ENCODE data around the gene KNL1.
"Not testable (repeated sequence)": the region's sequence is repeated elsewhere in the genome, so short reads cannot be mapped to it uniquely, and the experiment has no call there.

Gene KNL1

GRCh38 chr15:40593588-40594428, at the start of gene KNL1:
Gene KNL1, plus strand, starts transcription at chr15:40594249. Its CDS starts 8,683 bp downstream, at chr15:40602932.
- DNase-seq = peak; percentile 82

GRCh38 chr15:40545457-40545856, 48.6 kb upstream of the KNL1 start:
- no peak for DNase-seq

- no peak for DNase-seq
Measured at GRCh38 chr15:40548610-40549009, 45.4 kb upstream of the KNL1 start.

- no peak for DNase-seq
Measured at GRCh38 chr15:40549894-40550293, 44.2 kb upstream of the KNL1 start.

- no peak for DNase-seq
Measured at GRCh38 chr15:40550341-40551037, 43.6 kb upstream of the KNL1 start.

GRCh38 chr15:40554161-40554525, 39.9 kb upstream of the KNL1 start:
- DNase-seq = no peak

GRCh38 chr15:40555876-40556275, 38.2 kb upstream of the KNL1 start:
- no peak for DNase-seq

GRCh38 chr15:40558952-40559742, 34.9 kb upstream of the KNL1 start:
- no peak for DNase-seq

- no peak for DNase-seq
Measured at GRCh38 chr15:40562691-40563090, 31.4 kb upstream of the KNL1 start.

- no peak for DNase-seq
Measured at GRCh38 chr15:40563426-40563825, 30.6 kb upstream of the KNL1 start.

GRCh38 chr15:40564591-40565332, 29.3 kb upstream of the KNL1 start, which contains the start of gene CCDC32:
Gene CCDC32, minus strand, starts transcription at chr15:40565042. Its CDS starts 2,027 bp downstream, at chr15:40563015.
- peak; percentile 99 for DNase-seq

- no peak for DNase-seq
Measured at GRCh38 chr15:40565333-40566238, 28.5 kb upstream of the KNL1 start.

GRCh38 chr15:40567111-40567510, 26.9 kb upstream of the KNL1 start:
- no peak for DNase-seq

GRCh38 chr15:40569129-40569953, 24.7 kb upstream of the KNL1 start, which contains the start of gene RPUSD2:
Gene RPUSD2, plus strand, starts transcription at chr15:40569299. Its CDS starts 39 bp downstream, at chr15:40569338.
- peak; percentile 83 for DNase-seq

- DNase-seq = no peak
Measured at GRCh38 chr15:40575113-40575512, 18.9 kb upstream of the KNL1 start.

GRCh38 chr15:40576914-40577313, 17.1 kb upstream of the KNL1 start:
- DNase-seq = not testable (repeated sequence)

- no peak for DNase-seq
Measured at GRCh38 chr15:40578892-40579291, 15.2 kb upstream of the KNL1 start.

- DNase-seq = not testable (repeated sequence)
Measured at GRCh38 chr15:40581796-40582195, 12.3 kb upstream of the KNL1 start.

GRCh38 chr15:40582726-40583246, 11.3 kb upstream of the KNL1 start:
- peak; percentile 31 for DNase-seq

GRCh38 chr15:40584191-40584590, 9.9 kb upstream of the KNL1 start:
- no peak for DNase-seq
